Calu3 (cell line): ENCODE measurements around the gene PPL. TPM values are rescaled to one million over a fixed set of nuclear protein-coding genes. Genes with fewer than 3 reads are reported as not detected.

Experiments used
- BruUV-seq: library from RNA; stranded (reverse); fragments of 400-500 nt; replicated peaks from 2 replicates; lab custom pipeline; 2021; lab: Mats Ljungman, UMichigan
- CTCF ChIA-PET: fragments of 300-600 bp; sonication (Branson Sonifier 250); formaldehyde crosslinking; loops from one replicate; lab custom pipeline; 2022; ENCODE audit warnings: antibody characterized with exemption; lab: Charles Lee
- DNase-seq: peaks from one replicate; pipeline ENCODE4 v3.0.0; 2022
- H3K27ac Mint-ChIP-seq: one replicate; pipeline ENCODE4 v1.8.0; 2022; ENCODE audit warnings: mixed read lengths; ENCODE audit not compliant: unreplicated experiment
- H3K27me3 Mint-ChIP-seq: one replicate; pipeline ENCODE4 v1.8.0; 2022; ENCODE audit warnings: mixed read lengths; ENCODE audit not compliant: unreplicated experiment
- H3K36me3 Mint-ChIP-seq: one replicate; pipeline ENCODE4 v1.8.0; 2022; ENCODE audit warnings: mild to moderate bottlenecking, moderate library complexity, mixed read lengths; ENCODE audit not compliant: insufficient read depth, unreplicated experiment
- H3K4me1 Mint-ChIP-seq: one replicate; pipeline ENCODE4 v1.8.0; 2022; ENCODE audit warnings: mild to moderate bottlenecking, low read depth, mixed read lengths; ENCODE audit not compliant: unreplicated experiment
- H3K4me3 Mint-ChIP-seq: one replicate; pipeline ENCODE4 v1.8.0; 2022; ENCODE audit warnings: mild to moderate bottlenecking, low read depth, moderate library complexity, mixed read lengths; ENCODE audit not compliant: unreplicated experiment
- H3K9me3 Mint-ChIP-seq: one replicate; pipeline ENCODE4 v1.8.0; 2022; ENCODE audit warnings: low read depth, mixed read lengths; ENCODE audit not compliant: unreplicated experiment
- CTCF ChIP-seq: fragments of 200-600 bp; IDR thresholded peaks from one replicate; pipeline ENCODE4 v1.8.0; 2022; ENCODE audit warnings: antibody characterized with exemption; ENCODE audit not compliant: unreplicated experiment
- intact Hi-C: fragments of 100-400 bp; cut with micrococcal nuclease; formaldehyde crosslinking; loops from one replicate; pipeline ENCODE4 v1.10.0; 2022; ENCODE audit not compliant: unreplicated experiment
- total RNA-seq: library from RNA; stranded (reverse); gene quantifications from 2 replicates; pipeline ENCODE4 v1.2.3, GENCODE V29; 2022

Gene PPL
- total RNA-seq, 1 experiment from 2014 or later = 75.0 TPM

DNA sequence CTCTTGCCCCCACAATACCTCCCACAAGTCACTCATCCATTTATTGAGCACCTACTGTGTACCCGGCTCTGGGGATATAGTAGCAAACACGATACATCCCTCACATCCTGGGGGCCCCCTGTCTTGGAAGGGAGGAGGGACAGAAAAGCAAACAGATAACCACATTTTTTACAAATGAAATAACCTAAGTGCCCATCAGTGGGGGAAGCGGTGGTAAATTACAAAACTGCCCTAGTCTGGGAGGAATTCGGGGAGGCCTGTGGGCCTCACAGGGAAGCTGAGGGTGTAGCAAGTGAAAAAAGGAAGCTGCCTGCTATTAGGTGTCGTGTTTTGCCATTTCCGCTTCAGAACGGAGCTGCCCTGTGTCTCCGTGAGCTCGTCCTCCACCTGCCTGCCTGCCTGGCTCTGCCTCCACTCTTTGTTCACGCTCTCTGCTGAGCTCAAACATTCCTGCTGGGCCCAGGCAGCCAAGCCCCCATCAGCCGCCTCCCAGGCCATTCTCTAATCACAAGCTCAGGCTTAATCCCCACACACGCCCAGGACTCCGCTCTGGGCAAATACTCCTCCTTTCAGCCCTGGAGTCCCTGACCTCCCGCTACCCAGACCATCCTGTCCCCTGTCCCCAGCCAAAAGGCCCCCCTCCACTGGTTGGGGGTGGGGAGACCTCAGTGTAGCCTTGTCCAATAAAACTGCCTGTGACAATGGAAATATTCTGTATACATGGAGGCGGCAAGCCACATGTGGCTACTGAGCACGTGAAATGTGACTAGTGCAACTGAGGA is 11.0 kb upstream of the PPL start:
- H3K27me3 Mint-ChIP-seq = no peaks in the 10 kb centered on the region
- H3K27ac Mint-ChIP-seq = peak overlapping the region; percentile 42
- no peak for DNase-seq
- intact Hi-C loops = no loop called here
- CTCF ChIA-PET = interaction anchor here (0.6 to 1.1 kb wide), 2 partner anchors 13 to 369 kb away, joined by 3 to 4 read pairs; no protein-coding TSS in a partner anchor
- peaks cover 28% of the 10 kb centered on the region for H3K36me3 Mint-ChIP-seq
- BruUV-seq = no TSS peak
- H3K4me1 Mint-ChIP-seq = peaks cover 58% of the 10 kb centered on the region
- H3K4me3 Mint-ChIP-seq = no peak overlapping the region
- TF ChIP-seq CTCF = no peak
- no peaks in the 10 kb centered on the region for H3K9me3 Mint-ChIP-seq

GRCh38 chr16:4946917-4947316 is 10.0 kb upstream of the PPL start:
- Mint-ChIP-seq H3K4me3 (no peak overlapping the region), H3K36me3 (peaks cover 30% of the 10 kb centered on the region), H3K27ac (peak overlapping the region; percentile 44), H3K9me3 (no peaks in the 10 kb centered on the region), H3K4me1 (peaks cover 62% of the 10 kb centered on the region), H3K27me3 (no peaks in the 10 kb centered on the region)
- DNase-seq = no peak
- intact Hi-C loops = no loop called here
- no peak for TF ChIP-seq CTCF
- BruUV-seq = no TSS peak
- CTCF ChIA-PET = no interaction called here

- Mint-ChIP-seq H3K4me1 (peaks cover 70% of the 10 kb centered on the region), H3K27me3 (no peaks in the 10 kb centered on the region), H3K9me3 (no peaks in the 10 kb centered on the region), H3K36me3 (peaks cover 30% of the 10 kb centered on the region), H3K4me3 (peak overlapping the region; percentile 54), H3K27ac (peak overlapping the region; percentile 89)
- CTCF ChIA-PET = interaction anchor here (0.7 to 1.4 kb wide), 8 partner anchors 10 to 321 kb away, joined by 3 to 8 read pairs (median 4); partner anchors contain the start of genes ANKS3, DNAAF8, GLYR1 and MGRN1
- TF ChIP-seq CTCF = no peak
- peak; percentile 95 for DNase-seq
- intact Hi-C loops = no loop called here
- BruUV-seq = no TSS peak
Measured at GRCh38 chr16:4945560-4946502, 8.9 kb upstream of the PPL start.
